H1 (cell line): ENCODE data around the gene TRIM71. TPM values are rescaled to one million over a fixed set of nuclear protein-coding genes. Genes with fewer than 3 reads are reported as not detected.

Experiments
- CTCF ChIA-PET: fragments of 300-600 bp; sonication (Branson Sonifier 250); formaldehyde crosslinking; loops from one replicate; lab custom pipeline; 2021; ENCODE audit not compliant: partially characterized antibody; lab: Charles Lee
- POLR2A ChIA-PET: fragments of 300-600 bp; sonication (Branson Sonifier 250); formaldehyde crosslinking; loops from one replicate; lab custom pipeline; 2021; ENCODE audit warnings: inconsistent platforms; ENCODE audit not compliant: partially characterized antibody; lab: Charles Lee
- DNase-seq, 2 experiments: peaks; one replicate each; pipeline versions ENCODE4 v3.0.0 to v3.0.0-alpha.2; 2010 to 2022; ENCODE audit warnings: low spot score in 2 of 2, low read depth in 1 of 2, mixed read lengths in 1 of 2
- FAIRE-seq: peaks from 2 replicates; lab custom pipeline; 2011; peaks lifted over from hg19 to GRCh38; lab: Jason Lieb, UNC
- H2AFZ ChIP-seq: 2 replicates; pipeline ENCODE4 v1.8.1; 2012; ENCODE audit warnings: low read length, inconsistent platforms
- H2AK5ac ChIP-seq: 2 replicates; pipeline ENCODE4 v1.6.1; 2013; ENCODE audit warnings: low read depth, low read length
- H2BK120ac ChIP-seq: replicated peaks from 2 replicates; pipeline ENCODE3; 2013; ENCODE audit warnings: low read depth, low read length, inconsistent platforms
- H2BK12ac ChIP-seq: 2 replicates; pipeline ENCODE4 v1.6.1; 2013; ENCODE audit warnings: low read depth, low read length
- H2BK15ac ChIP-seq: 2 replicates; pipeline ENCODE4 v1.6.1; 2013; ENCODE audit warnings: low read length
- H2BK20ac ChIP-seq: 2 replicates; pipeline ENCODE4 v1.6.1; 2013; ENCODE audit warnings: low read length
- H2BK5ac ChIP-seq: 2 replicates; pipeline ENCODE4 v1.6.1; 2013; ENCODE audit warnings: low read depth, low read length
- H3K14ac ChIP-seq: 2 replicates; pipeline ENCODE4 v1.6.1; 2013; ENCODE audit warnings: inconsistent platforms; ENCODE audit not compliant: insufficient read length
- H3K18ac ChIP-seq: 2 replicates; pipeline ENCODE4 v1.6.1; 2013; ENCODE audit warnings: low read length; ENCODE audit errors: extremely low read depth
- H3K23ac ChIP-seq: 2 replicates; pipeline ENCODE4 v1.6.1; 2013; ENCODE audit warnings: inconsistent platforms; ENCODE audit not compliant: insufficient read length
- H3K23me2 ChIP-seq: 2 replicates; pipeline ENCODE4 v1.6.1; 2013; ENCODE audit warnings: low read depth, low read length
- H3K27ac ChIP-seq: 2 replicates; pipeline ENCODE4 v1.6.1; 2011; ENCODE audit warnings: low read depth, low read length, inconsistent platforms
- H3K27me3 ChIP-seq, 4 experiments: replicated peaks in 1 of 4; 1 replicate in 1 of 4; 2 replicates in 3 of 4; pipeline versions ENCODE4 v1.6.1 to v1.8.1; 2011 to 2013; ENCODE audit warnings: low read length in 3 of 4, mild to moderate bottlenecking in 3 of 4, inconsistent platforms in 2 of 4, mixed read lengths in 2 of 4, moderate library complexity in 1 of 4; ENCODE audit not compliant: control insufficient read depth in 3 of 4, insufficient read depth in 3 of 4; ENCODE audit errors: extremely low read depth in 1 of 4
- H3K36me3 ChIP-seq, 4 experiments: 2 replicates each; pipeline versions ENCODE4 v1.6.1 to v1.8.1; 2011 to 2013; ENCODE audit warnings: mild to moderate bottlenecking in 4 of 4, low read length in 3 of 4, moderate library complexity in 2 of 4, control low read depth in 1 of 4, inconsistent platforms in 1 of 4; ENCODE audit not compliant: insufficient read depth in 4 of 4, control insufficient read depth in 2 of 4
- H3K4ac ChIP-seq: replicated peaks from 2 replicates; pipeline ENCODE3; 2013; ENCODE audit warnings: low read length, low read depth, mixed read lengths, inconsistent platforms; ENCODE audit not compliant: insufficient read length
- H3K4me1 ChIP-seq, 4 experiments: replicated peaks in 1 of 4; 1 replicate in 1 of 4; 2 replicates in 3 of 4; pipeline versions ENCODE4 v1.6.1 to v1.8.1; 2011 to 2013; ENCODE audit warnings: low read length in 3 of 4, inconsistent platforms in 2 of 4, mixed read lengths in 1 of 4; ENCODE audit not compliant: insufficient read depth in 4 of 4, control insufficient read depth in 3 of 4
- H3K4me2 ChIP-seq, 2 experiments: 2 replicates each; pipeline versions ENCODE4 v1.6.1 to v1.8.1; 2011 to 2013; ENCODE audit warnings: low read depth in 2 of 2, low read length in 2 of 2, control low read depth in 1 of 2, inconsistent platforms in 1 of 2, mild to moderate bottlenecking in 1 of 2; ENCODE audit not compliant: insufficient read depth in 1 of 2
- H3K4me3 ChIP-seq, 4 experiments: fragments of 200-600, 300-600 bp in 1 of 4; sonication (generic), shearing (Covaris generic), sonication (Bioruptor Twin) in 1 of 4; 2 replicates each; pipeline versions ENCODE4 v1.5.1 to v1.8.1; 2011 to 2016; ENCODE audit warnings: low read length in 4 of 4, low read depth in 3 of 4, control low read depth in 2 of 4, inconsistent platforms in 2 of 4, mild to moderate bottlenecking in 2 of 4, mixed read lengths in 1 of 4, moderate library complexity in 1 of 4; ENCODE audit not compliant: insufficient read depth in 2 of 4; ENCODE audit errors: extremely low read depth in 1 of 4
- H3K56ac ChIP-seq: replicated peaks from 2 replicates; pipeline ENCODE3; 2013; ENCODE audit warnings: low read depth, mild to moderate bottlenecking, mixed read lengths, low read length, inconsistent platforms; ENCODE audit not compliant: insufficient read length
- H3K79me1 ChIP-seq: 2 replicates; pipeline ENCODE4 v1.6.1; 2013; ENCODE audit warnings: low read depth, low read length, control low read depth
- H3K79me2 ChIP-seq, 2 experiments: 2 replicates each; pipeline versions ENCODE4 v1.6.1 to v1.8.1; 2012 to 2013; ENCODE audit warnings: low read length in 2 of 2, mild to moderate bottlenecking in 2 of 2, inconsistent platforms in 1 of 2; ENCODE audit not compliant: insufficient read depth in 2 of 2, control insufficient read depth in 1 of 2
- H3K9ac ChIP-seq, 4 experiments: replicated peaks in 1 of 4; 1 replicate in 1 of 4; 2 replicates in 3 of 4; pipeline versions ENCODE4 v1.6.1 to v1.8.1; 2011 to 2013; ENCODE audit warnings: low read depth in 3 of 4, low read length in 3 of 4, control low read depth in 2 of 4, mild to moderate bottlenecking in 2 of 4, moderate library complexity in 2 of 4, inconsistent platforms in 1 of 4; ENCODE audit errors: extremely low read depth in 1 of 4
- H3K9me3 ChIP-seq, 2 experiments: 2 replicates each; pipeline versions ENCODE4 v1.6.1 to v1.8.1; 2012 to 2013; ENCODE audit warnings: mild to moderate bottlenecking in 2 of 2, moderate library complexity in 2 of 2, control low read depth in 1 of 2, inconsistent platforms in 1 of 2, low read depth in 1 of 2, low read length in 1 of 2, mixed read lengths in 1 of 2; ENCODE audit not compliant: insufficient read depth in 2 of 2
- H4K20me1 ChIP-seq, 2 experiments: replicated peaks in 1 of 2; 2 replicates each; pipeline versions ENCODE3 to v1.8.1; 2011 to 2013; ENCODE audit warnings: inconsistent platforms in 2 of 2, low read length in 2 of 2, mild to moderate bottlenecking in 1 of 2; ENCODE audit not compliant: insufficient read depth in 2 of 2, control insufficient read depth in 1 of 2
- H4K5ac ChIP-seq: 2 replicates; pipeline ENCODE4 v1.6.1; 2013; ENCODE audit warnings: low read length, low read depth, mixed read lengths, inconsistent platforms; ENCODE audit not compliant: insufficient read length
- H4K8ac ChIP-seq: 2 replicates; pipeline ENCODE4 v1.8.0; 2013; ENCODE audit warnings: mild to moderate bottlenecking, moderate library complexity, low read length, inconsistent platforms; ENCODE audit not compliant: insufficient read depth; ENCODE audit errors: extremely low read depth
- H4K91ac ChIP-seq: replicated peaks from 2 replicates; pipeline ENCODE3; 2013; ENCODE audit warnings: low read length, mixed read lengths, inconsistent platforms; ENCODE audit not compliant: insufficient read length
- BCL11A ChIP-seq, 2 experiments: IDR thresholded peaks; one replicate each; pipeline ENCODE4 v1.6.1; 2011; ENCODE audit warnings: low read depth in 2 of 2, low read length in 2 of 2, mild to moderate bottlenecking in 2 of 2
- BRCA1 ChIP-seq: IDR thresholded peaks from 2 replicates; pipeline ENCODE4 v1.6.1; 2012; ENCODE audit warnings: low read depth, low read length, improper control_type of control experiment
- EP300 ChIP-seq, 2 experiments: IDR thresholded peaks; 1 replicate in 1 of 2; 2 replicates in 1 of 2; pipeline ENCODE4 v1.6.1; 2011 to 2012; ENCODE audit warnings: low read depth in 2 of 2, low read length in 2 of 2, mild to moderate bottlenecking in 2 of 2, borderline replicate concordance in 1 of 2, inconsistent platforms in 1 of 2, moderate library complexity in 1 of 2
- JUN ChIP-seq: IDR thresholded peaks from 2 replicates; pipeline ENCODE4 v1.6.1; 2011; ENCODE audit warnings: low read depth, mild to moderate bottlenecking, improper control_type of control experiment, low read length
- KDM5A ChIP-seq: fragments of 200-600 bp; IDR thresholded peaks from 2 replicates; pipeline ENCODE4 v1.7.1; 2012; ENCODE audit warnings: mild to moderate bottlenecking, low read length, inconsistent platforms, mixed read lengths
- RBBP5 ChIP-seq: IDR thresholded peaks from 2 replicates; pipeline ENCODE4 v1.7.1; 2012; ENCODE audit warnings: low read depth, mild to moderate bottlenecking, inconsistent platforms, low read length, moderate library complexity, borderline replicate concordance
- RFX5 ChIP-seq: IDR thresholded peaks from 2 replicates; pipeline ENCODE4 v1.6.1; 2011; ENCODE audit warnings: low read depth, low read length, improper control_type of control experiment, borderline replicate concordance
- SP2 ChIP-seq: IDR thresholded peaks from 2 replicates; pipeline ENCODE4 v1.6.1; 2012; ENCODE audit warnings: mild to moderate bottlenecking, low read length, inconsistent platforms
- TAF7 ChIP-seq: optimal IDR thresholded peaks from 2 replicates; pipeline ENCODE3; 2011; ENCODE audit warnings: low read depth, mild to moderate bottlenecking, inconsistent platforms, low read length, moderate library complexity, borderline replicate concordance
- WGBS, 2 experiments: shearing (Covaris generic) in 1 of 2; methylation state at CpG; one replicate each; pipeline versions ENCODE4 v1.1.6 to v1.1.7; 2013 to 2015; ENCODE audit warnings: low lambda C conversion rate in 2 of 2, mixed read lengths in 2 of 2, inconsistent platforms in 1 of 2, low coverage in 1 of 2, missing lambda C conversion rate in 1 of 2; ENCODE audit not compliant: insufficient replicate concordance in 2 of 2, insufficient coverage in 1 of 2, insufficient read length in 1 of 2; ENCODE audit errors: extremely low coverage in 1 of 2, missing lambda C conversion rate in 1 of 2; 5-methylcytosine and 5-hydroxymethylcytosine counted together
- polyA plus RNA-seq, 7 experiments: library from polyadenylated mRNA; depleted of rRNA in 3 of 7; stranded (reverse) in 5 of 7; unstranded in 2 of 7; fragments of >200 nt in 5 of 7; fragments of 200-250 nt in 2 of 7; gene quantifications; 1 replicate in 5 of 7; 2 replicates in 1 of 7; 4 replicates in 1 of 7; pipeline versions ENCODE4 v1.2.1 to v1.2.3, GENCODE V29; 2011 to 2013; ENCODE audit warnings: missing spikeins in 2 of 7, mixed read lengths in 2 of 7
- total RNA-seq: library from RNA; stranded (reverse); fragmentation: NEBNext Ultra II Directional; extraction: Animal tissue kit (Norgen Biotek cat#: 25700); gene quantifications from 2 replicates; pipeline ENCODE4 v1.2.1, GENCODE V29; 2021

Gene TRIM71
- total and polyA plus RNA-seq, 2 of the 8 experiments (the other 6 are each of a cell fraction or from before 2014, with no cell fraction given) = 53.7 to 293 TPM

DNA sequence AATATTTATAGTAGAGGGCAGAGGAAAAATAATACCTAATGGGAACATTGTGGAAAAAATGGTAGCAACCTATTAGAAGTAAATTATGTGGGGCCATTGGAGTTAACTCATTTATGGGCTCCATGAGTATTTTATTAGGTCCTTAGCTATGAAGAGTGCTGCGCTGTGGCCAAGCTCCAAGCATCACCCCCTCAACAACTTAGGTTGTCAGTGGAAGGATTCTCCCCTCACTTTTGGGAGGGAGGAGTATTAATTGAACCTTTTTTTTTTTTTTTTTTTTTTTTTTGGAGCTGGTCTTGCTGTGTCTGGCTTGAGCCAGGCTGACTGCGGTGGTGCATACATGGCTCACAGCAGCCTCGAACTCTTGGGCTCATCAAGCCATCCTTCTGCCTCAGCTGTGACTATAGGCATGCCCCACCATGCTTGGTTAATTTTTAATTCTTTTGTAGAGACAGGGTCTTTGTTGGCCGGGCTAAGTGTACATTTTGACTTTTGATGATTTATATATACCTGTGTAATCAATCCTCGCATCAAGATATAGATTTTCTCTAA is 45.2 kb downstream of the TRIM71 start:
- H2BK5ac ChIP-seq = no peak overlapping the region
- DNase-seq (no peak), FAIRE-seq (no peak)
- H2BK15ac ChIP-seq = no peak overlapping the region
- CTCF ChIA-PET = interaction anchor here (0.7 to 3.1 kb wide), 10 partner anchors 11 to 178 kb away, joined by 3 to 21 read pairs (median 5); partner anchors contain the start of gene CNOT10
- no peaks in the 10 kb centered on the region for H3K9me3 ChIP-seq
- H3K79me2 ChIP-seq = peaks cover 88 to 100% of the 10 kb centered on the region in 2 experiments
- H3K9ac ChIP-seq = no peak overlapping the region; a peak in 1 of 7 replicates
- no peak overlapping the region for H4K8ac ChIP-seq
- H4K20me1 ChIP-seq = peaks cover 54 to 56% of the 10 kb centered on the region in 2 experiments
- no peak overlapping the region for H2BK20ac ChIP-seq
- H2BK12ac ChIP-seq = no peak overlapping the region
- TF ChIP-seq RBBP5 (no peak), KDM5A (no peak), BRCA1 (no peak), SP2 (no peak), RFX5 (no peak), TAF7 (no peak), BCL11A (IDR thresholded peaks at IDR 0.05; ENCODE audit: low read depth in 2 of 2, low read length in 2 of 2) (no peak), JUN (no peak), EP300 (IDR thresholded peaks at IDR 0.05; ENCODE audit: borderline replicate concordance in 1 of 2, low read depth in 2 of 2, low read length in 2 of 2) (no peak)
- H3K4me2 ChIP-seq = peak overlapping the region in 1 of 2 experiments; percentile 98; a peak in 3 of 4 replicates
- 88% methylated on average over 5 of the region's 5 CpGs; no CpG with 5 or more reads in 1 of the 2 experiments for WGBS, 2 experiments
- H3K14ac ChIP-seq = no peak overlapping the region
- POLR2A ChIA-PET = interaction anchor here (0.6 to 3.2 kb wide), 12 partner anchors 9 to 47 kb away, joined by 3 to 23 read pairs (median 4); no protein-coding TSS in a partner anchor
- H3K27me3 ChIP-seq = no peaks in the 10 kb centered on the region; a peak in 1 of 7 replicates
- peaks cover 13% of the 10 kb centered on the region for H3K79me1 ChIP-seq
- H3K18ac ChIP-seq = no peak overlapping the region
- H3K4me1 ChIP-seq = peaks cover 44 to 71% (median 65%) of the 10 kb centered on the region in 4 experiments
- H3K4ac ChIP-seq = no peak overlapping the region
- H4K91ac ChIP-seq = no peak overlapping the region
- H2AK5ac ChIP-seq = no peak overlapping the region
- H3K27ac ChIP-seq = no peak overlapping the region
- H3K4me3 ChIP-seq = no peak overlapping the region
- H3K36me3 ChIP-seq = peaks cover 0 to 25% (median 0%) of the 10 kb centered on the region in 4 experiments; a peak in 4 of 8 replicates
- H3K23me2 ChIP-seq = no peaks in the 10 kb centered on the region; the same call in 1 of the 2 replicates
- H4K5ac ChIP-seq = no peak overlapping the region
- H3K23ac ChIP-seq = no peak overlapping the region
- no peak overlapping the region for H2BK120ac ChIP-seq
- no peak overlapping the region for H2AFZ ChIP-seq
- no peak overlapping the region for H3K56ac ChIP-seq
